Spinal cord (tissue), 10 donors: Measurements from ENCODE around the gene UBE2G1. TPM values are rescaled to one million over a fixed set of nuclear protein-coding genes. Genes with fewer than 3 reads are reported as not detected.
"Not testable (repeated sequence)": the region's sequence is repeated elsewhere in the genome, so short reads cannot be mapped to it uniquely, and the experiment has no call there.

ENCODE experiments used
- DNase-seq, 6 donors: peaks; one replicate each; pipeline versions ENCODE4 v3.0.0 to v3.0.0-alpha.2; 2013 to 2015; ENCODE audit warnings: low spot score in 6 of 6, low read depth in 4 of 6
- H3K27ac ChIP-seq: one replicate; pipeline ENCODE4 v1.5.1; 2013; ENCODE audit warnings: low read depth, low read length, control low read depth
- H3K27me3 ChIP-seq: one replicate; pipeline ENCODE4 v1.6.1; 2013; ENCODE audit warnings: low read length; ENCODE audit not compliant: control insufficient read depth, insufficient read depth
- H3K36me3 ChIP-seq: one replicate; pipeline ENCODE4 v1.6.1; 2013; ENCODE audit warnings: low read length; ENCODE audit not compliant: control insufficient read depth, insufficient read depth
- H3K4me1 ChIP-seq: one replicate; pipeline ENCODE4 v1.6.1; 2013; ENCODE audit warnings: low read length; ENCODE audit not compliant: control insufficient read depth, insufficient read depth
- H3K4me3 ChIP-seq: one replicate; pipeline ENCODE4 v1.5.1; 2013; ENCODE audit warnings: low read depth, low read length, control low read depth
- H3K9me3 ChIP-seq: one replicate; pipeline ENCODE4 v1.6.1; 2013; ENCODE audit warnings: low read length; ENCODE audit not compliant: control insufficient read depth, insufficient read depth
- WGBS: methylation state at CpG from one replicate; pipeline ENCODE4 v1.1.5; 2013; ENCODE audit warnings: missing lambda C conversion rate; ENCODE audit not compliant: insufficient coverage; 5-methylcytosine and 5-hydroxymethylcytosine counted together
- polyA plus RNA-seq, 2 donors: library from polyadenylated mRNA; unstranded; fragments of 120-200 nt; gene quantifications; one replicate each; pipeline ENCODE4 v1.2.1, GENCODE V29; 2013; ENCODE audit not compliant: insufficient read length in 2 of 2
- total RNA-seq, 2 donors: library from RNA; depleted of rRNA in 1 of 2; stranded (reverse); fragments of 120-200 nt in 1 of 2; fragments of >200 nt in 1 of 2; gene quantifications; one replicate each; pipeline versions ENCODE4 v1.2.3 to v1.2.4, GENCODE V29; 2013 to 2014
- donor health status: healthy.

The UBE2G1 gene
- total and polyA plus RNA-seq, 4 donors, result 40.3 to 73.4 (median 59.1) TPM

- H3K9me3 ChIP-seq, result no peaks in the 10 kb centered on the region
- no peak for DNase-seq
- H3K27ac ChIP-seq, result no peak overlapping the region
- H3K27me3 ChIP-seq, result no peaks in the 10 kb centered on the region
- no peaks in the 10 kb centered on the region for H3K36me3 ChIP-seq
- peaks cover 23% of the 10 kb centered on the region for H3K4me1 ChIP-seq
- WGBS, result 98% methylated on average over 6 of the region's 18 CpGs
- H3K4me3 ChIP-seq, result peak overlapping the region; percentile 53
These were observed 1.8 kb downstream of the UBE2G1 start for GRCh38 chr17:4364622-4365041.

- no peak overlapping the region for H3K27ac ChIP-seq
- H3K9me3 ChIP-seq, result no peaks in the 10 kb centered on the region
- H3K36me3 ChIP-seq, result no peaks in the 10 kb centered on the region
- WGBS, result 40% methylated on average over 1 of the region's 4 CpGs
- no peaks in the 10 kb centered on the region for H3K27me3 ChIP-seq
- H3K4me1 ChIP-seq, result peaks cover 21% of the 10 kb centered on the region
- H3K4me3 ChIP-seq, result no peak overlapping the region
- DNase-seq, result peak in 3 of 6 donors; percentile 26 to 92 (median 35)
These were observed 4.3 kb downstream of the UBE2G1 start for GRCh38 chr17:4362141-4362540.

- H3K27me3 ChIP-seq, result no peaks in the 10 kb centered on the region
- H3K4me1 ChIP-seq, result peaks cover 7% of the 10 kb centered on the region
- H3K4me3 ChIP-seq, result no peak overlapping the region
- no peaks in the 10 kb centered on the region for H3K36me3 ChIP-seq
- WGBS, result no CpG with 5 or more reads among the region's 4 CpGs
- DNase-seq, result no peak
- H3K9me3 ChIP-seq, result no peaks in the 10 kb centered on the region
- H3K27ac ChIP-seq, result no peak overlapping the region
These were observed 8.3 kb downstream of the UBE2G1 start for GRCh38 chr17:4358154-4358553.

GRCh38 chr17:4357671-4358070 lies 8.8 kb downstream of the UBE2G1 start:
- DNase-seq, result no peak
- WGBS, result no CpG with 5 or more reads among the region's 1 CpG
- H3K36me3 ChIP-seq, result no peaks in the 10 kb centered on the region
- H3K4me3 ChIP-seq, result no peak overlapping the region
- H3K9me3 ChIP-seq, result no peaks in the 10 kb centered on the region
- H3K27me3 ChIP-seq, result no peaks in the 10 kb centered on the region
- H3K4me1 ChIP-seq, result peaks cover 7% of the 10 kb centered on the region
- no peak overlapping the region for H3K27ac ChIP-seq

- H3K36me3 ChIP-seq, result no peaks in the 10 kb centered on the region
- WGBS, result no CpG with 5 or more reads among the region's 3 CpGs
- H3K9me3 ChIP-seq, result no peaks in the 10 kb centered on the region
- no peak overlapping the region for H3K4me3 ChIP-seq
- no peak overlapping the region for H3K27ac ChIP-seq
- DNase-seq, result no peak
- H3K4me1 ChIP-seq, result peaks cover 7% of the 10 kb centered on the region
- H3K27me3 ChIP-seq, result no peaks in the 10 kb centered on the region
These were observed 9.3 kb downstream of the UBE2G1 start for GRCh38 chr17:4357030-4357628.

- DNase-seq, result no peak
- 92% methylated on average over 7 of the region's 11 CpGs for WGBS
- Histone ChIP-seq H3K27ac (no peak overlapping the region), H3K36me3 (no peaks in the 10 kb centered on the region), H3K27me3 (no peaks in the 10 kb centered on the region), H3K4me3 (no peak overlapping the region), H3K9me3 (no peaks in the 10 kb centered on the region), H3K4me1 (peaks cover 3% of the 10 kb centered on the region)
These were observed 11.5 kb downstream of the UBE2G1 start for GRCh38 chr17:4354862-4355514.

GRCh38 chr17:4354206-4354605 lies 12.3 kb downstream of the UBE2G1 start:
- Histone ChIP-seq H3K27me3 (no peaks in the 10 kb centered on the region), H3K36me3 (no peaks in the 10 kb centered on the region), H3K4me3 (no peak overlapping the region), H3K9me3 (no peaks in the 10 kb centered on the region), H3K27ac (no peak overlapping the region), H3K4me1 (peaks cover 3% of the 10 kb centered on the region)
- DNase-seq, result no peak
- WGBS, result no CpG with 5 or more reads among the region's 2 CpGs

- not testable (repeated sequence) for H3K9me3 ChIP-seq
These were observed 16.3 kb downstream of the UBE2G1 start for GRCh38 chr17:4350214-4350613.

GRCh38 chr17:4345581-4346252 lies 20.8 kb downstream of the UBE2G1 start:
- Histone ChIP-seq H3K9me3 (no peaks in the 10 kb centered on the region), H3K4me1 (no peaks in the 10 kb centered on the region), H3K4me3 (no peak overlapping the region), H3K27me3 (no peaks in the 10 kb centered on the region), H3K36me3 (no peaks in the 10 kb centered on the region), H3K27ac (no peak overlapping the region)
- DNase-seq, result no peak
- WGBS, result no CpG with 5 or more reads among the region's 2 CpGs

More at GRCh38 chr17:4350214-4350613, 16.3 kb downstream of the UBE2G1 start:
- H3K27me3 ChIP-seq, H3K36me3 ChIP-seq, H3K4me1 ChIP-seq, H3K27ac ChIP-seq, DNase-seq, H3K4me3 ChIP-seq: not testable (repeated sequence)
- WGBS, result no CpG with 5 or more reads among the region's 2 CpGs

GRCh38 chr17:4344926-4345325 lies 21.5 kb downstream of the UBE2G1 start:
- no peaks in the 10 kb centered on the region for H3K9me3 ChIP-seq
- H3K4me3 ChIP-seq, result no peak overlapping the region
- no peaks in the 10 kb centered on the region for H3K27me3 ChIP-seq
- no peak overlapping the region for H3K27ac ChIP-seq
- no peak for DNase-seq
- H3K36me3 ChIP-seq, result no peaks in the 10 kb centered on the region
- H3K4me1 ChIP-seq, result no peaks in the 10 kb centered on the region
- WGBS, result no CpG with 5 or more reads among the region's 1 CpG
